Epithelial cell of alveolus of lung (primary cell): ENCODE results near the gene TEX29. TPM values are rescaled to one million over a fixed set of nuclear protein-coding genes. Genes with fewer than 3 reads are reported as not detected.

ENCODE experiments used
- total RNA-seq: library from RNA; depleted of rRNA; stranded (reverse); fragments of >200 nt; gene quantifications from 2 replicates; pipeline ENCODE4 v1.2.1, GENCODE V29; 2015

Gene TEX29
- total RNA-seq, result not detected in 2 replicates

DNA sequence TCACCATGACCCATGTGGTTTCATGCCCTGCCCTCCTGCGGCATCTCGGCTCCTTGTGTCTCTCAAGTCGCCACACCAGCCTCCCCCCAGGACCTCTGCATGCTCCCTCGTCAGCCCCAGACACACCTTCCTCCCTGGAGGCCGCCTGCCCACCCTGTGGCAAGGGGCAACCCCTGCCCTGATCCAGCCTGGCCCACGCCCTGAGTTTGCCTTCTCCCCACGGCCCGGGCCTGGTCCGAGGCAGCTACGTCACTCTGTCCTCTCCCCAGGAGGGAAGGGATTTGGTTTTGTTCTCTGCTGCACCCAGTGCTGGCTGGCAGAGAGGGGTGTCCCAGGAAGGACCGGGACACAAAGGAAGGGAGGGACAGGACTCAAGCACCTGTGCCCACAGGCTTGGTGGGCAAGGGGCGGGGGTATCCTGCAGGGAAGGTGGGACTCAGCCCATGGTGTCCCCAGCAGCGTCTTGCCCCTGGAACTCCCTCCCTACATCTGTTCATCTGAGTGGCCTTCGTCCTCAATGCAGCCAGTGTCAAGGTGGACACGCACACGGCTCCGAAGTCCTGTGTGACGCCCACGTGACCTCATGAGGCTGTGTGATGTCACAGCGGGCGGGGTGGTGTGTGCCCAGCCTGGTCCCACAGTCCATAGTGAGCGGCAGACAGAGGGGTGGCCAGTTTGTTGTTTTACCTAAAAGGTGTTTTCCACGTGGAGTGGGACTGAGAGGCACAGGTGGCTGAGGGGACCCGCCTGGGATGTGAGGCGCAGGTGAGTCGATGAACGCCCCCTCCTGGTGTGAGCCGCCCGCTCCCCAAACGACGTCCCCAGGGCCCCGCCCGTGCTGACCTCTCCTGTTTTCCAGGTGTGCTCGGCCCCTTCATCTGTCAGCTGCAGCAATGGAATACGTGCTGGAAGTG is at the start of gene TEX29:
TEX29 (plus strand) TSS at position 645 of the 914 bp plus-strand sequence; CDS start at position 894, 249 bp downstream.

Other genes with a start within 250 kb of the TEX29 start
- gene ARHGEF7, start 205.3 kb upstream of the TEX29 start, total RNA-seq, result 18.5 and 38.3 TPM in 2 replicates